Tibial nerve (tissue), 4 donors: ENCODE measurements around the gene MAGI1.

ENCODE experiments used
- CTCF ChIP-seq, 5 experiments: fragments of 200-600 bp in 3 of 5; fragments of 450-650 bp in 2 of 5; sonication (generic) in 3 of 5; IDR thresholded peaks; one replicate each; pipeline ENCODE4 v1.5.1; 2016 to 2019; ENCODE audit warnings: antibody characterized with exemption in 5 of 5, mild to moderate bottlenecking in 3 of 5, moderate library complexity in 2 of 5
- EP300 ChIP-seq, 2 donors: sonication (generic); formaldehyde crosslinking; IDR thresholded peaks; one replicate each; pipeline ENCODE4 v1.6.1; 2017; ENCODE audit warnings: antibody characterized with exemption in 2 of 2, mild to moderate bottlenecking in 1 of 2
- POLR2A ChIP-seq, 2 donors: fragments of 450-650 bp; IDR thresholded peaks; one replicate each; pipeline ENCODE4 v1.6.1; 2017; ENCODE audit warnings: antibody characterized with exemption in 2 of 2, mild to moderate bottlenecking in 2 of 2, moderate library complexity in 2 of 2

GRCh38 chr3:65820600-65820999 is 218.1 kb downstream of the MAGI1 start:
- TF ChIP-seq CTCF (IDR thresholded peaks at IDR 0.05), result no peak
- no peak for TF ChIP-seq POLR2A (IDR thresholded peaks at IDR 0.05)
- no peak for TF ChIP-seq EP300 (IDR thresholded peaks at IDR 0.05)
